AG09309 (cell line): ENCODE measurements around the gene LRP3.
"Not testable (repeated sequence)": the region's sequence is repeated elsewhere in the genome, so short reads cannot be mapped to it uniquely, and the experiment has no call there.

Source experiments
- DNase-seq: peaks from one replicate; pipeline ENCODE4 v3.0.0-alpha.2; 2010; ENCODE audit warnings: low read depth
- H3K4me3 ChIP-seq: 2 replicates; pipeline ENCODE4 v1.5.1; 2011; ENCODE audit warnings: mild to moderate bottlenecking, low read depth, low read length, moderate library complexity; ENCODE audit not compliant: control insufficient read depth
- CTCF ChIP-seq: IDR thresholded peaks from 2 replicates; pipeline ENCODE4 v1.5.1; 2011; ENCODE audit warnings: mild to moderate bottlenecking, low read depth, low read length, inconsistent platforms; ENCODE audit not compliant: insufficient read depth, control insufficient read depth; ENCODE audit errors: missing control alignments

Gene LRP3

GRCh38 chr19:33156334-33156733 is 37.8 kb upstream of the LRP3 start:
- TF ChIP-seq CTCF, result no peak
- H3K4me3 ChIP-seq, result no peak overlapping the region
- no peak for DNase-seq

DNA sequence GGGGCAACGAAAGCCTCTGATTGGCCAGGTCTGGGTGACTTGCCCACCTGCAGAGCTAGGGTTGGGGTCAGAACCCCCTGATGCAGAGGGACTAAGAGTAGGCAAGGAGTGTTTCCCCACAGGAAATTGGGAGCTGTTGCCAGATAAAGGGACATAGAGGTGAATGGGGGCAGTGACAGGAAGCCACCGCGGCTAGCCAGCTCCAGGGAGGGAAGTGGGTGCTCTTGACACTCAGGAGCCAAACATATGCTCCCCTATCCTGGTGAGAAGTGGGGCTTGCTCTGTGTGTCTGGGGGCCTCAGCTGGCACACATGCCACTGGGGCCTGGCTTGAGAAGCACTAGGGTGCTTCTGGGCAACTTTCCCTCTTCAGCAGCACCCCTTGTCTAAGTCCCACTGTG is 36.2 kb upstream of the LRP3 start:
- TF ChIP-seq CTCF, result no peak
- H3K4me3 ChIP-seq, result no peak overlapping the region

DNA sequence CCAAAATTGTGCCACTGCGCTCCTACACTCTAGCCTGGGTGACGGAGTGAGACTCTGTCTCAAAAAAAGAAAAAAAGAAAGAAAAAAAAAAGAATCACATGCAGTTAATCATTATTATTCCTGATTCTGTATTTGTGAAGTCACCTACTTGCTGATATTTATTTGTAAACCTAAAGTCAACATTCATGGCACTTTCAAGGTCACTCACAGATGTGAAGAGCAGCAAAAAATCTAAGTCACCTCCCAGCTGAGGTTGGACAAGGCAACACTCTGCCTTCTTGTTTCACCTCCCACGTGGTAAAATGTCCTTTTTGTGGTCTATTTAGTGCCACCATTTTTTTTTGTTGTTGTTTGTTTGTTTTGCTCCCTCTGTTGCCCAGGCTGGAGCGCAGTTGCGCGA is 35.8 kb upstream of the LRP3 start:
- no peak for TF ChIP-seq CTCF
- H3K4me3 ChIP-seq, result no peak overlapping the region
- no peak for DNase-seq

More for the DNA sequence above, 36.2 kb upstream of the LRP3 start:
- DNase-seq, result no peak

- no peak overlapping the region for H3K4me3 ChIP-seq
- TF ChIP-seq CTCF, result no peak
- no peak for DNase-seq
These were observed 35.0 kb upstream of the LRP3 start for GRCh38 chr19:33159149-33159548.

GRCh38 chr19:33159893-33160292 is 34.2 kb upstream of the LRP3 start:
- no peak overlapping the region for H3K4me3 ChIP-seq
- no peak for DNase-seq
- no peak for TF ChIP-seq CTCF

GRCh38 chr19:33161201-33161600 is 32.9 kb upstream of the LRP3 start:
- no peak for DNase-seq
- no peak for TF ChIP-seq CTCF
- no peak overlapping the region for H3K4me3 ChIP-seq

DNA sequence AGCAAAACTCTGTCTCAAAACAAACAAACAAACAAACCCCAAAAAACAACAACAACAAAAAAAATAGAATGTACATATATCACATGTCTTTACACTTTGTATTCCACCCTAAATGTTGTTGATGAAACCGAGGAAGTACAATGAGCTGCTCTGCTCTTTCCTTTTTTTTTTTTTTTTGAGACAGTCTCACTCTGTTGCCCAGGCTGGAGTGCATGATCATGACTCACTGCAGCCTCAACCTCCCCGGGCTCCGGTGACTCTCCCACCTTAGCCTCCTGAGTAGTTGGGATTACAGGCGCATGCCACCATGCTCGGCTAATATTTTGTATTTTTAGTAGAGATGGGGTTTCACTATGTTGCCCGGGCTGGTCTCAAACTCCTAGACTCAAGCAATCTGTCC is 30.6 kb upstream of the LRP3 start:
- DNase-seq, result no peak
- TF ChIP-seq CTCF, result no peak
- no peak overlapping the region for H3K4me3 ChIP-seq

- not testable (repeated sequence) for DNase-seq, H3K4me3 ChIP-seq
These were observed 28.1 kb upstream of the LRP3 start for GRCh38 chr19:33166037-33166436.
